Vagina (tissue), 2 donors: Measurements from ENCODE around the gene CACNA1D. TPM values are rescaled to one million over a fixed set of nuclear protein-coding genes. Genes with fewer than 3 reads are reported as not detected.

Experiments
- DNase-seq, 2 donors: peaks; one replicate each; pipeline ENCODE4 v3.0.0-alpha.2; 2017; ENCODE audit errors: extremely low spot score in 2 of 2
- H3K27ac ChIP-seq: fragments of 200-600 bp; sonication (generic); one replicate; pipeline ENCODE4 v1.5.1; 2019
- H3K27me3 ChIP-seq: fragments of 200-600 bp; sonication (generic); one replicate; pipeline ENCODE4 v1.5.1; 2019
- H3K36me3 ChIP-seq, 2 donors: fragments of 200-600 bp; sonication (generic); one replicate each; pipeline ENCODE4 v1.5.1; 2017 to 2019
- H3K4me1 ChIP-seq: fragments of 200-600 bp; sonication (generic); one replicate; pipeline ENCODE4 v1.5.1; 2019
- H3K4me3 ChIP-seq, 2 donors: fragments of 200-600 bp; sonication (generic); 1 replicate in 1 of 2; 2 replicates in 1 of 2; pipeline ENCODE4 v1.5.1; 2016 to 2019
- H3K9me3 ChIP-seq: fragments of 200-600 bp; sonication (generic); one replicate; pipeline ENCODE4 v1.5.1; 2019
- CTCF ChIP-seq, 3 experiments: fragments of 450-650 bp in 2 of 3; fragments of 200-600 bp in 1 of 3; sonication (generic) in 1 of 3; IDR thresholded peaks; one replicate each; pipeline ENCODE4 v1.5.1; 2017 to 2019; ENCODE audit warnings: antibody characterized with exemption in 3 of 3, mild to moderate bottlenecking in 2 of 3, moderate library complexity in 2 of 3
- POLR2A ChIP-seq, 2 donors: fragments of 450-650 bp; IDR thresholded peaks; one replicate each; pipeline ENCODE4 v1.6.1; 2017; ENCODE audit warnings: antibody characterized with exemption in 2 of 2, mild to moderate bottlenecking in 2 of 2, moderate library complexity in 2 of 2
- POLR2AphosphoS5 ChIP-seq, 2 donors: sonication (generic); formaldehyde crosslinking; IDR thresholded peaks; one replicate each; pipeline ENCODE4 v1.9.0; 2017; ENCODE audit warnings: antibody characterized with exemption in 2 of 2, mild to moderate bottlenecking in 2 of 2, low read depth in 1 of 2; ENCODE audit not compliant: insufficient read depth in 1 of 2
- intact Hi-C: fragments of 100-400 bp; cut with DNase I; formaldehyde crosslinking; loops from one replicate; pipeline ENCODE4 v1.15.1; 2023
- total RNA-seq: library from RNA; depleted of rRNA; stranded (reverse); fragments of >200 nt; gene quantifications from one replicate; pipeline ENCODE4 v1.2.3, GENCODE V29; 2016

The CACNA1D gene
- total RNA-seq, 1 donor from 2014 or later = 0.74 TPM

- TF ChIP-seq POLR2AphosphoS5 (IDR thresholded peaks at IDR 0.05; ENCODE audit: insufficient read depth in 1 of 2, low read depth in 1 of 2) = peak in 1 of 2 donors; percentile 22
- TF ChIP-seq CTCF (IDR thresholded peaks at IDR 0.05) = no peak
- H3K9me3 ChIP-seq = no peaks in the 10 kb centered on the region
- H3K4me1 ChIP-seq = no peaks in the 10 kb centered on the region
- no peaks in the 10 kb centered on the region for H3K27me3 ChIP-seq
- no peak overlapping the region for H3K4me3 ChIP-seq
- intact Hi-C loops = no loop called here
- no peak overlapping the region for H3K27ac ChIP-seq
- H3K36me3 ChIP-seq = no peaks in the 10 kb centered on the region
- no peak for DNase-seq
Observed at GRCh38 chr3:53834429-53835095, 340.2 kb downstream of the CACNA1D start.

GRCh38 chr3:53835257-53835656 is 340.8 kb downstream of the CACNA1D start:
- Histone ChIP-seq H3K27me3 (no peaks in the 10 kb centered on the region), H3K4me1 (no peaks in the 10 kb centered on the region), H3K36me3 (no peaks in the 10 kb centered on the region), H3K27ac (no peak overlapping the region), H3K9me3 (no peaks in the 10 kb centered on the region), H3K4me3 (no peak overlapping the region)
- intact Hi-C loops = no loop called here
- DNase-seq = no peak
- TF ChIP-seq POLR2AphosphoS5 (IDR thresholded peaks at IDR 0.05; ENCODE audit: insufficient read depth in 1 of 2, low read depth in 1 of 2) = no peak

GRCh38 chr3:53836084-53836872 is 341.9 kb downstream of the CACNA1D start:
- Histone ChIP-seq H3K9me3 (no peaks in the 10 kb centered on the region), H3K4me3 (no peak overlapping the region), H3K36me3 (no peaks in the 10 kb centered on the region), H3K4me1 (no peaks in the 10 kb centered on the region), H3K27ac (no peak overlapping the region), H3K27me3 (no peaks in the 10 kb centered on the region)
- intact Hi-C loops = no loop called here
- no peak for TF ChIP-seq CTCF (IDR thresholded peaks at IDR 0.05)
- no peak for TF ChIP-seq POLR2AphosphoS5 (IDR thresholded peaks at IDR 0.05; ENCODE audit: insufficient read depth in 1 of 2, low read depth in 1 of 2)
- TF ChIP-seq POLR2A (IDR thresholded peaks at IDR 0.05) = no peak
- DNase-seq = no peak

- no peak for TF ChIP-seq POLR2AphosphoS5 (IDR thresholded peaks at IDR 0.05; ENCODE audit: insufficient read depth in 1 of 2, low read depth in 1 of 2)
- no peak for TF ChIP-seq POLR2A (IDR thresholded peaks at IDR 0.05)
- no peak for TF ChIP-seq CTCF (IDR thresholded peaks at IDR 0.05)
- no peak for DNase-seq
Observed at GRCh38 chr3:53837331-53837730, 342.9 kb downstream of the CACNA1D start.

GRCh38 chr3:53841296-53841695 is 346.9 kb downstream of the CACNA1D start:
- peaks cover 9% of the 10 kb centered on the region for H3K4me1 ChIP-seq
- no peak overlapping the region for H3K27ac ChIP-seq
- intact Hi-C loops = no loop called here
- H3K9me3 ChIP-seq = no peaks in the 10 kb centered on the region
- DNase-seq = no peak
- H3K36me3 ChIP-seq = no peaks in the 10 kb centered on the region
- no peaks in the 10 kb centered on the region for H3K27me3 ChIP-seq
- TF ChIP-seq CTCF (IDR thresholded peaks at IDR 0.05) (no peak), POLR2AphosphoS5 (IDR thresholded peaks at IDR 0.05; ENCODE audit: insufficient read depth in 1 of 2, low read depth in 1 of 2) (no peak), POLR2A (IDR thresholded peaks at IDR 0.05) (no peak)
- no peak overlapping the region for H3K4me3 ChIP-seq

More at GRCh38 chr3:53837331-53837730, 342.9 kb downstream of the CACNA1D start:
- no peak overlapping the region for H3K4me3 ChIP-seq
- no peaks in the 10 kb centered on the region for H3K4me1 ChIP-seq
- H3K9me3 ChIP-seq = no peaks in the 10 kb centered on the region
- no peaks in the 10 kb centered on the region for H3K36me3 ChIP-seq
- intact Hi-C loops = no loop called here
- no peak overlapping the region for H3K27ac ChIP-seq
- H3K27me3 ChIP-seq = no peaks in the 10 kb centered on the region
